Left ventricle myocardium inferior (tissue), 1 donor: ENCODE measurements around the gene DPP6. TPM values are rescaled to one million over a fixed set of nuclear protein-coding genes. Genes with fewer than 3 reads are reported as not detected.

Experiments used
- DNase-seq: peaks from one replicate; pipeline ENCODE4 v3.0.0-alpha.2; 2020
- H3K27ac ChIP-seq: fragments of 200-600 bp; replicated peaks from 2 replicates; pipeline ENCODE4 v1.8.0; 2021
- H3K27me3 ChIP-seq: fragments of 200-600 bp; 2 replicates; pipeline ENCODE4 v1.8.0; 2021; ENCODE audit warnings: low read depth
- H3K36me3 ChIP-seq: fragments of 200-600 bp; 2 replicates; pipeline ENCODE4 v1.8.0; 2021
- H3K4me1 ChIP-seq: fragments of 200-600 bp; 2 replicates; pipeline ENCODE4 v1.8.0; 2021
- H3K4me3 ChIP-seq: fragments of 200-600 bp; 2 replicates; pipeline ENCODE4 v1.8.0; 2021; ENCODE audit warnings: mild to moderate bottlenecking, moderate library complexity
- H3K9me3 ChIP-seq: fragments of 200-600 bp; replicated peaks from 2 replicates; pipeline ENCODE4 v1.8.0; 2021
- CTCF ChIP-seq: fragments of 200-600 bp; IDR thresholded peaks from 2 replicates; pipeline ENCODE4 v1.8.0; 2021; ENCODE audit warnings: antibody characterized with exemption, mild to moderate bottlenecking, borderline replicate concordance
- intact Hi-C: fragments of 100-400 bp; cut with micrococcal nuclease; formaldehyde crosslinking; loops from one replicate; pipeline ENCODE4 v1.11.0; 2022
- total RNA-seq: library from RNA; stranded (reverse); fragmentation: NEBNext Ultra II Directional; extraction: Animal tissue kit (Norgen Biotek cat#: 25700); gene quantifications from one replicate; pipeline ENCODE4 v1.2.1, GENCODE V29; 2021
- donor health status: DM: no; HTN: yes; CAD: no; lungs with severe emphysema.

The DPP6 gene
- total RNA-seq, 1 donor from 2014 or later, result 0.25 TPM

GRCh38 chr7:154598864-154599263 lies 546.7 kb downstream of the DPP6 start:
- no peaks in the 10 kb centered on the region for H3K27me3 ChIP-seq
- no peak overlapping the region for H3K4me3 ChIP-seq
- TF ChIP-seq CTCF, result no peak

GRCh38 chr7:154610903-154611302 lies 558.7 kb downstream of the DPP6 start:
- Histone ChIP-seq H3K4me1 (no peaks in the 10 kb centered on the region), H3K9me3 (peaks cover 15% of the 10 kb centered on the region), H3K4me3 (no peak overlapping the region), H3K27me3 (no peaks in the 10 kb centered on the region), H3K27ac (no peak overlapping the region), H3K36me3 (no peaks in the 10 kb centered on the region)
- intact Hi-C loops, result no loop called here
- no peak for DNase-seq
- TF ChIP-seq CTCF, result no peak

More at GRCh38 chr7:154598864-154599263, 546.7 kb downstream of the DPP6 start:
- H3K9me3 ChIP-seq, result no peaks in the 10 kb centered on the region
- H3K27ac ChIP-seq, result no peak overlapping the region
- H3K4me1 ChIP-seq, result no peaks in the 10 kb centered on the region
- no peak for DNase-seq
- no peaks in the 10 kb centered on the region for H3K36me3 ChIP-seq
- intact Hi-C loops, result no loop called here

- no peak for DNase-seq
- Histone ChIP-seq H3K27ac (no peak overlapping the region), H3K9me3 (peaks cover 12% of the 10 kb centered on the region), H3K27me3 (no peaks in the 10 kb centered on the region), H3K4me1 (no peaks in the 10 kb centered on the region), H3K36me3 (no peaks in the 10 kb centered on the region), H3K4me3 (no peak overlapping the region)
- intact Hi-C loops, result no loop called here
- no peak for TF ChIP-seq CTCF
Measured at GRCh38 chr7:154613811-154614210, 561.6 kb downstream of the DPP6 start.

GRCh38 chr7:154620141-154620755 lies 568.0 kb downstream of the DPP6 start:
- Histone ChIP-seq H3K4me3 (no peak overlapping the region), H3K27ac (no peak overlapping the region), H3K36me3 (no peaks in the 10 kb centered on the region), H3K9me3 (no peaks in the 10 kb centered on the region), H3K27me3 (no peaks in the 10 kb centered on the region), H3K4me1 (no peaks in the 10 kb centered on the region)
- DNase-seq, result no peak
- intact Hi-C loops, result no loop called here
- TF ChIP-seq CTCF, result no peak

- intact Hi-C loops, result no loop called here
- peaks cover 3% of the 10 kb centered on the region for H3K27me3 ChIP-seq
- TF ChIP-seq CTCF, result no peak
- H3K4me1 ChIP-seq, result no peaks in the 10 kb centered on the region
- no peak for DNase-seq
- H3K27ac ChIP-seq, result no peak overlapping the region
- no peak overlapping the region for H3K4me3 ChIP-seq
- no peaks in the 10 kb centered on the region for H3K9me3 ChIP-seq
- no peaks in the 10 kb centered on the region for H3K36me3 ChIP-seq
Measured at GRCh38 chr7:154623399-154623798, 571.2 kb downstream of the DPP6 start.
